Thoracic aorta (tissue), 2 donors: ENCODE results near the gene BTBD16. TPM values are rescaled to one million over a fixed set of nuclear protein-coding genes. Genes with fewer than 3 reads are reported as not detected.

Experiments used
- ATAC-seq: fragments of 150-250 bp; one replicate; pipeline ENCODE4 v1.8.0; 2017; ENCODE audit warnings: low read depth; ENCODE audit not compliant: insufficient number of reproducible peaks, low FRiP score
- DNase-seq: peaks from one replicate; pipeline ENCODE4 v3.0.0-alpha.2; 2020; ENCODE audit warnings: low spot score
- H3K27ac ChIP-seq, 2 donors: fragments of 200-600 bp; sonication (generic); 1 replicate in 1 of 2; 2 replicates in 1 of 2; pipeline ENCODE4 v1.5.1; 2016; ENCODE audit warnings: mild to moderate bottlenecking in 2 of 2, moderate library complexity in 2 of 2
- H3K27me3 ChIP-seq: fragments of 200-600 bp; sonication (generic); replicated peaks from 2 replicates; pipeline ENCODE4 v1.6.0; 2016; ENCODE audit warnings: mild to moderate bottlenecking; ENCODE audit not compliant: insufficient read depth
- H3K36me3 ChIP-seq: fragments of 200-600 bp; sonication (generic); one replicate; pipeline ENCODE4 v1.5.1; 2016
- H3K4me1 ChIP-seq, 2 donors: fragments of 200-600 bp; sonication (generic); 1 replicate in 1 of 2; 2 replicates in 1 of 2; pipeline versions ENCODE4 v1.5.1 to v1.6.0; 2016; ENCODE audit warnings: low read depth in 2 of 2, mild to moderate bottlenecking in 1 of 2; ENCODE audit not compliant: control insufficient read depth in 1 of 2
- H3K4me3 ChIP-seq: fragments of 200-600 bp; sonication (generic); 2 replicates; pipeline ENCODE4 v1.5.1; 2016; ENCODE audit warnings: mild to moderate bottlenecking
- H3K9me3 ChIP-seq: fragments of 200-600 bp; sonication (generic); 2 replicates; pipeline ENCODE4 v1.5.1; 2016
- CTCF ChIP-seq: fragments of 200-600 bp; sonication (generic); IDR thresholded peaks from one replicate; pipeline ENCODE4 v1.5.1; 2019; ENCODE audit warnings: antibody characterized with exemption
- total RNA-seq, 2 donors: library from RNA; depleted of rRNA; stranded (reverse); fragments of >200 nt; gene quantifications; one replicate each; pipeline versions ENCODE4 v1.1.0 to v1.2.3, GENCODE V29; 2016

BTBD16 gene
- total RNA-seq, 2 donors from 2014 or later, result not detected

- Histone ChIP-seq H3K27me3 (no peaks in the 10 kb centered on the region), H3K9me3 (peaks cover 4% of the 10 kb centered on the region), H3K4me3 (no peak overlapping the region), H3K4me1 (no peaks in the 10 kb centered on the region), H3K27ac (no peak overlapping the region), H3K36me3 (peaks cover 12% of the 10 kb centered on the region)
- DNase-seq (no peak), ATAC-seq (no peak)
- TF ChIP-seq CTCF, result no peak
Observed at GRCh38 chr10:122257041-122257440, 14.1 kb upstream of the BTBD16 start.

GRCh38 chr10:122258136-122259074 is 12.7 kb upstream of the BTBD16 start:
- Histone ChIP-seq H3K27me3 (no peaks in the 10 kb centered on the region), H3K4me1 (no peaks in the 10 kb centered on the region), H3K4me3 (no peak overlapping the region), H3K27ac (no peak overlapping the region), H3K36me3 (peaks cover 11% of the 10 kb centered on the region), H3K9me3 (peaks cover 8% of the 10 kb centered on the region)
- ATAC-seq (no peak), DNase-seq (no peak)
- no peak for TF ChIP-seq CTCF

- TF ChIP-seq CTCF, result no peak
- no peaks in the 10 kb centered on the region for H3K27me3 ChIP-seq
- H3K4me3 ChIP-seq, result no peak overlapping the region
- peaks cover 7% of the 10 kb centered on the region for H3K36me3 ChIP-seq
- peaks cover 8% of the 10 kb centered on the region for H3K9me3 ChIP-seq
- no peaks in the 10 kb centered on the region for H3K4me1 ChIP-seq
- DNase-seq, result no peak
- no peak overlapping the region for H3K27ac ChIP-seq
- no peak for ATAC-seq
Observed at GRCh38 chr10:122259075-122259466, 12.0 kb upstream of the BTBD16 start.

GRCh38 chr10:122261584-122261983 is 9.5 kb upstream of the BTBD16 start:
- DNase-seq, result no peak
- no peak overlapping the region for H3K27ac ChIP-seq
- no peak for TF ChIP-seq CTCF
- no peaks in the 10 kb centered on the region for H3K27me3 ChIP-seq
- H3K4me1 ChIP-seq, result no peaks in the 10 kb centered on the region
- H3K4me3 ChIP-seq, result no peak overlapping the region
- ATAC-seq, result no peak
- H3K36me3 ChIP-seq, result peaks cover 9% of the 10 kb centered on the region
- H3K9me3 ChIP-seq, result peaks cover 8% of the 10 kb centered on the region

GRCh38 chr10:122263971-122264370 is 7.1 kb upstream of the BTBD16 start:
- DNase-seq (no peak), ATAC-seq (no peak)
- no peak for TF ChIP-seq CTCF
- Histone ChIP-seq H3K36me3 (peaks cover 2% of the 10 kb centered on the region), H3K27me3 (no peaks in the 10 kb centered on the region), H3K9me3 (peaks cover 8% of the 10 kb centered on the region), H3K4me3 (no peak overlapping the region), H3K27ac (no peak overlapping the region), H3K4me1 (no peaks in the 10 kb centered on the region)
